Ishikawa (cell line): ENCODE measurements around the gene CD47.

Experiments
- CEBPB ChIP-seq: IDR thresholded peaks from 2 replicates; pipeline ENCODE4 v1.6.1; 2012
- CREB1 ChIP-seq: IDR thresholded peaks from 2 replicates; pipeline ENCODE4 v1.6.1; 2012; ENCODE audit warnings: low read depth
- EGR1 ChIP-seq: IDR thresholded peaks from 2 replicates; pipeline ENCODE4 v1.6.1; 2012
- EP300 ChIP-seq: IDR thresholded peaks from 2 replicates; pipeline ENCODE4 v1.6.1; 2012; ENCODE audit warnings: borderline replicate concordance
- FOXM1 ChIP-seq: IDR thresholded peaks from 2 replicates; pipeline ENCODE4 v1.6.1; 2012; ENCODE audit warnings: low read depth, borderline replicate concordance
- MAX ChIP-seq: IDR thresholded peaks from 2 replicates; pipeline ENCODE4 v1.6.1; 2012
- RAD21 ChIP-seq: IDR thresholded peaks from 2 replicates; pipeline ENCODE4 v1.6.1; 2012; ENCODE audit warnings: low read depth
- TAF1 ChIP-seq: IDR thresholded peaks from 2 replicates; pipeline ENCODE4 v1.6.1; 2012; ENCODE audit warnings: low read depth, mild to moderate bottlenecking
- TCF12 ChIP-seq: IDR thresholded peaks from 2 replicates; pipeline ENCODE4 v1.6.1; 2012; ENCODE audit warnings: low read depth
- TEAD4 ChIP-seq: IDR thresholded peaks from 2 replicates; pipeline ENCODE4 v1.6.1; 2012
- USF1 ChIP-seq: IDR thresholded peaks from 2 replicates; pipeline ENCODE4 v1.6.1; 2012
- YY1 ChIP-seq: IDR thresholded peaks from 2 replicates; pipeline ENCODE4 v1.6.1; 2012; ENCODE audit warnings: low read depth
- ZBTB7A ChIP-seq: IDR thresholded peaks from 2 replicates; pipeline ENCODE4 v1.6.1; 2012; ENCODE audit warnings: low read depth
- TF ChIP-seq, protein P1 (sequence below): IDR thresholded peaks from 2 replicates; pipeline ENCODE4 v1.6.1; 2012; ENCODE audit warnings: low read depth, mild to moderate bottlenecking

DNA sequence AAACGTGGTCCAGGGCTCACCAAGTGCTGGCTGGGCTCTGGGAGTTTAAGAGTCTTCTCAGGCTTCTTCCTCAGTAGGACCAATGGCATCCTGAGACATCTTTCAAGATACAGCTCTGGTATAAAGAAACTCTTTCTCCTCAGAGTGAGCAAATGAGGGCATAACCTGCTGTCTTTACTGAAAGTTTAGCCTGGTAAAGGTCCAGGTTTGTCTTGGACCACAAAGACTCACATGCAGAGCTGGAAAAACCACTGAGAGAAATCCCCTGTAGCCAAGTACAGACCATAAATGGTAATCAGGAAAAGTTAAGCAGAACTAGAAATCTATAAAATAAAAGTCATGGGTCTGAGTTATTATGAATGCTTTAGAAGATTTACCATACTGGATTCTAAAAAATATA, 23.1 kb downstream of the CD47 start:
- TF ChIP-seq RAD21 (no peak), MAX (no peak), EP300 (no peak), ZBTB7A (no peak), CEBPB (no peak), CREB1 (no peak), EGR1 (no peak), FOXM1 (no peak), USF1 (no peak), TEAD4 (no peak), YY1 (no peak), TCF12 (no peak), TAF1 (no peak)
- TF ChIP-seq, protein P1, sequence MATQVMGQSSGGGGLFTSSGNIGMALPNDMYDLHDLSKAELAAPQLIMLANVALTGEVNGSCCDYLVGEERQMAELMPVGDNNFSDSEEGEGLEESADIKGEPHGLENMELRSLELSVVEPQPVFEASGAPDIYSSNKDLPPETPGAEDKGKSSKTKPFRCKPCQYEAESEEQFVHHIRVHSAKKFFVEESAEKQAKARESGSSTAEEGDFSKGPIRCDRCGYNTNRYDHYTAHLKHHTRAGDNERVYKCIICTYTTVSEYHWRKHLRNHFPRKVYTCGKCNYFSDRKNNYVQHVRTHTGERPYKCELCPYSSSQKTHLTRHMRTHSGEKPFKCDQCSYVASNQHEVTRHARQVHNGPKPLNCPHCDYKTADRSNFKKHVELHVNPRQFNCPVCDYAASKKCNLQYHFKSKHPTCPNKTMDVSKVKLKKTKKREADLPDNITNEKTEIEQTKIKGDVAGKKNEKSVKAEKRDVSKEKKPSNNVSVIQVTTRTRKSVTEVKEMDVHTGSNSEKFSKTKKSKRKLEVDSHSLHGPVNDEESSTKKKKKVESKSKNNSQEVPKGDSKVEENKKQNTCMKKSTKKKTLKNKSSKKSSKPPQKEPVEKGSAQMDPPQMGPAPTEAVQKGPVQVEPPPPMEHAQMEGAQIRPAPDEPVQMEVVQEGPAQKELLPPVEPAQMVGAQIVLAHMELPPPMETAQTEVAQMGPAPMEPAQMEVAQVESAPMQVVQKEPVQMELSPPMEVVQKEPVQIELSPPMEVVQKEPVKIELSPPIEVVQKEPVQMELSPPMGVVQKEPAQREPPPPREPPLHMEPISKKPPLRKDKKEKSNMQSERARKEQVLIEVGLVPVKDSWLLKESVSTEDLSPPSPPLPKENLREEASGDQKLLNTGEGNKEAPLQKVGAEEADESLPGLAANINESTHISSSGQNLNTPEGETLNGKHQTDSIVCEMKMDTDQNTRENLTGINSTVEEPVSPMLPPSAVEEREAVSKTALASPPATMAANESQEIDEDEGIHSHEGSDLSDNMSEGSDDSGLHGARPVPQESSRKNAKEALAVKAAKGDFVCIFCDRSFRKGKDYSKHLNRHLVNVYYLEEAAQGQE: no peak
